ENCODE measurements around the gene TXN2. TPM values are rescaled to one million over a fixed set of nuclear protein-coding genes. Genes with fewer than 3 reads are reported as not detected.

The TXN2 gene
- total RNA-seq, 1 experiment from 2014 or later: 95.1 TPM

- Histone ChIP-seq H3K79me2 (ENCODE audit: low read depth) (no peaks in the 10 kb centered on the region), H3F3A (ENCODE audit: insufficient read depth, low read depth) (peaks cover 39% of the 10 kb centered on the region), H4K20me1 (ENCODE audit: insufficient read depth) (no peaks in the 10 kb centered on the region), H3K27ac (no peak overlapping the region), H3K4me1 (replicated peaks; ENCODE audit: insufficient read depth) (peaks cover 42% of the 10 kb centered on the region), H3K4me3 (no peak overlapping the region), H3K9me3 (ENCODE audit: insufficient read depth, low read depth) (no peaks in the 10 kb centered on the region), H3K4me2 (no peak overlapping the region), H3K36me3 (ENCODE audit: low read depth) (no peaks in the 10 kb centered on the region), H2AFZ (no peak overlapping the region), H3K27me3 (ENCODE audit: insufficient read depth, low read depth) (no peaks in the 10 kb centered on the region), H3K9me2 (ENCODE audit: insufficient read depth) (no peaks in the 10 kb centered on the region)
- CTCF ChIA-PET: no interaction called here
- POLR2A ChIA-PET (ENCODE audit: unreplicated experiment): no interaction called here
- BruUV-seq (replicated peaks): no TSS peak
- TF ChIP-seq EZH2 (IDR thresholded peaks at IDR 0.05; ENCODE audit: low read depth) (no peak), CTCF (conservative IDR thresholded peaks at IDR 0.05) (no peak)
- DNase-seq: no peak
- intact Hi-C loops (cut with micrococcal nuclease; ENCODE audit: unreplicated experiment): no loop called here
These were observed 59.0 kb downstream of the TXN2 start for GRCh38 chr22:36422287-36423014.

GRCh38 chr22:36419912-36420882 lies 61.2 kb downstream of the TXN2 start:
- H3K4me2 ChIP-seq: peak overlapping the region; percentile 91
- TF ChIP-seq EZH2 (IDR thresholded peaks at IDR 0.05; ENCODE audit: low read depth) (no peak), CTCF (conservative IDR thresholded peaks at IDR 0.05) (no peak)
- no peak for DNase-seq
- ChIA-PET CTCF (interaction anchor here (0.7 kb wide), 1 partner anchor 335 kb away, joined by 3 read pairs; no protein-coding TSS in a partner anchor), POLR2A (ENCODE audit: unreplicated experiment) (interaction anchor here (0.7 kb wide), 1 partner anchor 39 kb away, joined by 5 read pairs; no protein-coding TSS in a partner anchor)
- H3K9me3 ChIP-seq (ENCODE audit: insufficient read depth, low read depth): no peaks in the 10 kb centered on the region
- peak overlapping the region; percentile 35; the same call in 1 of the 2 replicates for H3K4me3 ChIP-seq
- intact Hi-C loops (cut with micrococcal nuclease; ENCODE audit: unreplicated experiment): loop anchor here (5.0 kb wide), 1 partner anchor 48 kb away; no protein-coding TSS in a partner anchor
- no peak overlapping the region for H2AFZ ChIP-seq
- no peaks in the 10 kb centered on the region for H3K79me2 ChIP-seq (ENCODE audit: low read depth)
- BruUV-seq (replicated peaks): no TSS peak
- H3K36me3 ChIP-seq (ENCODE audit: low read depth): no peaks in the 10 kb centered on the region
- peaks cover 43% of the 10 kb centered on the region for H3K4me1 ChIP-seq (replicated peaks; ENCODE audit: insufficient read depth)
- H4K20me1 ChIP-seq (ENCODE audit: insufficient read depth): no peaks in the 10 kb centered on the region
- H3F3A ChIP-seq (ENCODE audit: insufficient read depth, low read depth): peaks cover 44% of the 10 kb centered on the region
- H3K9me2 ChIP-seq (ENCODE audit: insufficient read depth): no peaks in the 10 kb centered on the region
- H3K27me3 ChIP-seq (ENCODE audit: insufficient read depth, low read depth): no peaks in the 10 kb centered on the region
- H3K27ac ChIP-seq: peak overlapping the region; percentile 66

GRCh38 chr22:36419177-36419911 lies 62.1 kb downstream of the TXN2 start:
- Histone ChIP-seq H3K4me2 (peak overlapping the region; percentile 91), H3K4me3 (peak overlapping the region; percentile 35; the same call in 1 of the 2 replicates), H3K27ac (peak overlapping the region; percentile 66), H2AFZ (peak overlapping the region; percentile 63; the same call in 1 of the 2 replicates), H3K9me3 (ENCODE audit: insufficient read depth, low read depth) (no peaks in the 10 kb centered on the region), H3K9me2 (ENCODE audit: insufficient read depth) (no peaks in the 10 kb centered on the region), H3K79me2 (ENCODE audit: low read depth) (no peaks in the 10 kb centered on the region), H4K20me1 (ENCODE audit: insufficient read depth) (no peaks in the 10 kb centered on the region), H3F3A (ENCODE audit: insufficient read depth, low read depth) (peaks cover 44% of the 10 kb centered on the region), H3K4me1 (replicated peaks; ENCODE audit: insufficient read depth) (peaks cover 43% of the 10 kb centered on the region), H3K36me3 (ENCODE audit: low read depth) (no peaks in the 10 kb centered on the region), H3K27me3 (ENCODE audit: insufficient read depth, low read depth) (no peaks in the 10 kb centered on the region)
- TF ChIP-seq EZH2 (IDR thresholded peaks at IDR 0.05; ENCODE audit: low read depth): no peak
- TF ChIP-seq CTCF (conservative IDR thresholded peaks at IDR 0.05): no peak
- peak; percentile 44 to 93 for DNase-seq
- ChIA-PET CTCF (no interaction called here), POLR2A (ENCODE audit: unreplicated experiment) (interaction anchor here (0.6 to 0.7 kb wide), 2 partner anchors 20 to 49 kb away, joined by 3 to 16 read pairs; no protein-coding TSS in a partner anchor)
- BruUV-seq (replicated peaks): no TSS peak
- intact Hi-C loops (cut with micrococcal nuclease; ENCODE audit: unreplicated experiment): loop anchor here (5.0 kb wide), 1 partner anchor 47 kb away; no protein-coding TSS in a partner anchor
